Colonic mucosa (tissue), 4 donors: ENCODE data around the gene KRTAP10-10. TPM values are rescaled to one million over a fixed set of nuclear protein-coding genes. Genes with fewer than 3 reads are reported as not detected.
"Not testable (repeated sequence)": the region's sequence is repeated elsewhere in the genome, so short reads cannot be mapped to it uniquely, and the experiment has no call there.

ENCODE experiments used
- DNase-seq: peaks from one replicate; pipeline ENCODE4 v3.0.0-alpha.2; 2020
- H3K27ac ChIP-seq: fragments of 200-600 bp; one replicate; pipeline ENCODE4 v1.8.0; 2021
- H3K27me3 ChIP-seq: fragments of 200-600 bp; one replicate; pipeline ENCODE4 v1.8.0; 2021
- H3K36me3 ChIP-seq: fragments of 200-600 bp; one replicate; pipeline ENCODE4 v1.8.0; 2021
- H3K4me1 ChIP-seq: fragments of 200-600 bp; one replicate; pipeline ENCODE4 v1.8.0; 2021; ENCODE audit warnings: mild to moderate bottlenecking
- H3K4me3 ChIP-seq: fragments of 200-600 bp; one replicate; pipeline ENCODE4 v1.8.0; 2021
- H3K9ac ChIP-seq, 2 donors: one replicate each; pipeline ENCODE4 v1.7.0; 2013; ENCODE audit warnings: control low read depth in 2 of 2, low read depth in 2 of 2, low read length in 2 of 2
- H3K9me3 ChIP-seq: fragments of 200-600 bp; one replicate; pipeline ENCODE4 v1.8.0; 2021
- CTCF ChIP-seq: fragments of 200-600 bp; IDR thresholded peaks from one replicate; pipeline ENCODE4 v1.8.0; 2022; ENCODE audit warnings: antibody characterized with exemption, mild to moderate bottlenecking
- intact Hi-C: fragments of 100-400 bp; cut with DNase I; formaldehyde crosslinking; loops from one replicate; pipeline ENCODE4 v1.14.1; 2022
- total RNA-seq, 2 donors: library from RNA; stranded (reverse); fragmentation: NEBNext Ultra II Directional in 1 of 2; extraction: Animal tissue kit (Norgen Biotek cat#: 25700) in 1 of 2; gene quantifications; one replicate each; pipeline ENCODE4 v1.2.1, GENCODE V29; 2021
- donor health status: healthy.
- donor health status: DM: no; HTN: no; CAD: no.
- donor health status: DM: no; HTN: no; CAD: no.

The KRTAP10-10 gene
- total RNA-seq, 2 donors from 2014 or later: not detected

GRCh38 chr21:44598061-44598460 is 39.1 kb upstream of the KRTAP10-10 start:
- intact Hi-C loops: no loop called here
- no peak overlapping the region for H3K4me3 ChIP-seq

GRCh38 chr21:44599264-44600029 is 37.7 kb upstream of the KRTAP10-10 start:
- no peak overlapping the region for H3K4me3 ChIP-seq
- no peak overlapping the region for H3K9ac ChIP-seq
- H3K9me3 ChIP-seq: no peaks in the 10 kb centered on the region
- H3K27me3 ChIP-seq: no peaks in the 10 kb centered on the region
- no peak for DNase-seq
- no peak overlapping the region for H3K27ac ChIP-seq
- no peaks in the 10 kb centered on the region for H3K36me3 ChIP-seq
- intact Hi-C loops: no loop called here
- TF ChIP-seq CTCF: no peak
- no peaks in the 10 kb centered on the region for H3K4me1 ChIP-seq

More at GRCh38 chr21:44598061-44598460, 39.1 kb upstream of the KRTAP10-10 start:
- Histone ChIP-seq H3K4me1 (no peaks in the 10 kb centered on the region), H3K27me3 (no peaks in the 10 kb centered on the region), H3K9me3 (no peaks in the 10 kb centered on the region), H3K36me3 (no peaks in the 10 kb centered on the region), H3K27ac (no peak overlapping the region), H3K9ac (no peak overlapping the region)
- DNase-seq: no peak
- TF ChIP-seq CTCF: no peak

- DNase-seq, H3K27ac ChIP-seq, H3K9ac ChIP-seq, intact Hi-C loops, H3K9me3 ChIP-seq, H3K4me3 ChIP-seq, H3K36me3 ChIP-seq, H3K27me3 ChIP-seq, H3K4me1 ChIP-seq: not testable (repeated sequence)
These were observed 36.8 kb upstream of the KRTAP10-10 start, which contains the start of gene KRTAP10-7 for GRCh38 chr21:44600118-44600978. Gene KRTAP10-7 (plus strand): TSS chr21:44600597. CDS start chr21:44600622, 25 bp downstream.

- H3K9me3 ChIP-seq, DNase-seq, H3K36me3 ChIP-seq, H3K27ac ChIP-seq, H3K4me3 ChIP-seq, H3K27me3 ChIP-seq, H3K9ac ChIP-seq, H3K4me1 ChIP-seq, intact Hi-C loops: not testable (repeated sequence)
These were observed 36.1 kb upstream of the KRTAP10-10 start for GRCh38 chr21:44601091-44601490.

- intact Hi-C loops: no loop called here
- Histone ChIP-seq H3K36me3 (no peaks in the 10 kb centered on the region), H3K4me1 (no peaks in the 10 kb centered on the region), H3K27ac (no peak overlapping the region), H3K9me3 (no peaks in the 10 kb centered on the region), H3K9ac (no peak overlapping the region), H3K27me3 (no peaks in the 10 kb centered on the region), H3K4me3 (no peak overlapping the region)
- no peak for DNase-seq
- TF ChIP-seq CTCF: no peak
These were observed 35.3 kb upstream of the KRTAP10-10 start for GRCh38 chr21:44601596-44602462.

GRCh38 chr21:44602463-44602850 is 34.7 kb upstream of the KRTAP10-10 start:
- Histone ChIP-seq H3K9me3 (no peaks in the 10 kb centered on the region), H3K36me3 (no peaks in the 10 kb centered on the region), H3K27me3 (no peaks in the 10 kb centered on the region), H3K4me3 (no peak overlapping the region), H3K4me1 (no peaks in the 10 kb centered on the region), H3K9ac (no peak overlapping the region), H3K27ac (no peak overlapping the region)
- no peak for DNase-seq
- TF ChIP-seq CTCF: no peak
- intact Hi-C loops: no loop called here
